Gastroesophageal sphincter (tissue), 4 donors: ENCODE results near the gene BRAT1. TPM values are rescaled to one million over a fixed set of nuclear protein-coding genes. Genes with fewer than 3 reads are reported as not detected.

Experiments used
- ATAC-seq: fragments of 150-250 bp; one replicate; pipeline ENCODE4 v1.9.1; 2016; ENCODE audit warnings: mild to moderate bottlenecking, moderate library complexity
- H3K27ac ChIP-seq, 4 donors: fragments of 200-600 bp; sonication (generic) in 3 of 4; 1 replicate in 3 of 4; 2 replicates in 1 of 4; pipeline ENCODE4 v1.5.1; 2016 to 2019
- H3K27me3 ChIP-seq: fragments of 200-600 bp; sonication (generic); one replicate; pipeline ENCODE4 v1.5.1; 2019
- H3K36me3 ChIP-seq, 2 donors: fragments of 200-600 bp; sonication (generic); one replicate each; pipeline ENCODE4 v1.5.1; 2019; ENCODE audit warnings: control low read depth in 1 of 2
- H3K4me1 ChIP-seq, 3 donors: fragments of 200-600 bp; sonication (generic); 1 replicate in 2 of 3; 2 replicates in 1 of 3; pipeline ENCODE4 v1.5.1; 2016 to 2019; ENCODE audit warnings: control low read depth in 2 of 3
- H3K4me3 ChIP-seq, 2 donors: fragments of 200-600 bp; sonication (generic); one replicate each; pipeline ENCODE4 v1.5.1; 2019; ENCODE audit warnings: mild to moderate bottlenecking in 1 of 2, moderate library complexity in 1 of 2
- H3K9me3 ChIP-seq, 3 donors: fragments of 200-600 bp; sonication (generic); one replicate each; pipeline ENCODE4 v1.5.1; 2017 to 2019; ENCODE audit warnings: control low read depth in 2 of 3
- CTCF ChIP-seq, 4 experiments: fragments of 200-600 bp in 2 of 4; fragments of 450-650 bp in 2 of 4; sonication (generic) in 1 of 4; IDR thresholded peaks; one replicate each; pipeline ENCODE4 v1.5.1; 2017 to 2019; ENCODE audit warnings: antibody characterized with exemption in 4 of 4, mild to moderate bottlenecking in 2 of 4, moderate library complexity in 2 of 4
- EP300 ChIP-seq: sonication (generic); formaldehyde crosslinking; IDR thresholded peaks from one replicate; pipeline ENCODE4 v1.6.1; 2017; ENCODE audit warnings: antibody characterized with exemption, mild to moderate bottlenecking
- POLR2A ChIP-seq, 2 donors: fragments of 450-650 bp; IDR thresholded peaks; one replicate each; pipeline ENCODE4 v1.6.1; 2017; ENCODE audit warnings: antibody characterized with exemption in 2 of 2, mild to moderate bottlenecking in 2 of 2, moderate library complexity in 1 of 2
- POLR2AphosphoS5 ChIP-seq: sonication (generic); formaldehyde crosslinking; IDR thresholded peaks from one replicate; pipeline ENCODE4 v1.6.1; 2017; ENCODE audit warnings: antibody characterized with exemption
- WGBS, 2 donors: methylation state at CpG; one replicate each; pipeline ENCODE4 v1.1.5; 2018; ENCODE audit warnings: low coverage in 1 of 2; 5-methylcytosine and 5-hydroxymethylcytosine counted together
- total RNA-seq, 4 donors: library from RNA; depleted of rRNA; stranded (reverse); fragments of >200 nt; gene quantifications; one replicate each; pipeline ENCODE4 v1.1.0, GENCODE V29; 2016

The BRAT1 gene
- total RNA-seq, 4 donors from 2014 or later, result 19.9 to 36.0 (median 32.4) TPM

GRCh38 chr7:2526659-2527504, 28.4 kb downstream of the BRAT1 start:
- TF ChIP-seq POLR2AphosphoS5, result no peak
- no peak for TF ChIP-seq CTCF (IDR thresholded peaks at IDR 0.05)
- TF ChIP-seq EP300, result no peak
- TF ChIP-seq POLR2A (IDR thresholded peaks at IDR 0.05), result no peak
- H3K27me3 ChIP-seq, result peaks cover 98% of the 10 kb centered on the region
- WGBS, 2 donors, result 95 to 100% methylated on average over 1 to 6 of the region's 40 CpGs
- no peak overlapping the region for H3K4me3 ChIP-seq
- H3K27ac ChIP-seq, result no peak overlapping the region
- peaks cover 0 to 24% of the 10 kb centered on the region in 2 donors for H3K36me3 ChIP-seq
- peaks cover 0 to 97% (median 27%) of the 10 kb centered on the region in 3 donors for H3K4me1 ChIP-seq
- H3K9me3 ChIP-seq, result no peaks in the 10 kb centered on the region
- ATAC-seq, result no peak

GRCh38 chr7:2525658-2526630, 29.4 kb downstream of the BRAT1 start:
- Histone ChIP-seq H3K27ac (peak overlapping the region in 1 of 4 donors; percentile 5), H3K27me3 (peaks cover 98% of the 10 kb centered on the region), H3K36me3 (peaks cover 0 to 24% of the 10 kb centered on the region in 2 donors), H3K9me3 (no peaks in the 10 kb centered on the region), H3K4me1 (peaks cover 0 to 98% (median 34%) of the 10 kb centered on the region in 3 donors), H3K4me3 (no peak overlapping the region)
- no peak for ATAC-seq
- 79% methylated on average over 10 of the region's 36 CpGs; no CpG with 5 or more reads in 1 of the 2 donors for WGBS, 2 donors
- no peak for TF ChIP-seq POLR2AphosphoS5
- no peak for TF ChIP-seq POLR2A (IDR thresholded peaks at IDR 0.05)
- TF ChIP-seq CTCF (IDR thresholded peaks at IDR 0.05), result no peak
- no peak for TF ChIP-seq EP300

GRCh38 chr7:2524808-2525657, 30.3 kb downstream of the BRAT1 start:
- Histone ChIP-seq H3K36me3 (peaks cover 0 to 24% of the 10 kb centered on the region in 2 donors), H3K9me3 (no peaks in the 10 kb centered on the region), H3K4me1 (peaks cover 0 to 98% (median 32%) of the 10 kb centered on the region in 3 donors), H3K27ac (peak overlapping the region in 1 of 4 donors; percentile 57), H3K4me3 (no peak overlapping the region), H3K27me3 (peaks cover 98% of the 10 kb centered on the region)
- TF ChIP-seq POLR2A (IDR thresholded peaks at IDR 0.05) (no peak), POLR2AphosphoS5 (no peak), CTCF (IDR thresholded peaks at IDR 0.05) (no peak), EP300 (no peak)
- WGBS, 2 donors, result no CpG with 5 or more reads among the region's 53 CpGs
- ATAC-seq, result no peak

GRCh38 chr7:2523941-2524807, 31.1 kb downstream of the BRAT1 start:
- TF ChIP-seq POLR2AphosphoS5 (no peak), POLR2A (IDR thresholded peaks at IDR 0.05) (no peak), CTCF (IDR thresholded peaks at IDR 0.05) (no peak), EP300 (no peak)
- Histone ChIP-seq H3K36me3 (peaks cover 0 to 24% of the 10 kb centered on the region in 2 donors), H3K4me3 (peak overlapping the region in 1 of 2 donors; percentile 62), H3K9me3 (no peaks in the 10 kb centered on the region), H3K27me3 (peaks cover 92% of the 10 kb centered on the region), H3K27ac (peak overlapping the region in 3 of 4 donors; percentile 44 to 58 (median 57)), H3K4me1 (peaks cover 0 to 93% (median 24%) of the 10 kb centered on the region in 3 donors)
- WGBS, 2 donors, result 100% methylated on average over 1 of the region's 51 CpGs; no CpG with 5 or more reads in 1 of the 2 donors
- ATAC-seq, result no peak
